Astrocyte (in vitro differentiated cells and primary cell): ENCODE data around the gene BRD8. TPM values are rescaled to one million over a fixed set of nuclear protein-coding genes. Genes with fewer than 3 reads are reported as not detected.
A peak's percentile ranks its signal among the peaks of the same experiment; 100 is the strongest.

ENCODE experiments used
- DNase-seq: peaks from one replicate; pipeline ENCODE4 v3.0.0-alpha.2; 2010; ENCODE audit warnings: low read depth
- FAIRE-seq: peaks from 2 replicates; lab custom pipeline; 2011; peaks lifted over from hg19 to GRCh38; lab: Jason Lieb, UNC
- H2AFZ ChIP-seq: 2 replicates; pipeline ENCODE4 v1.6.0; 2012; ENCODE audit warnings: low read depth, low read length, inconsistent platforms
- H3K27ac ChIP-seq: 2 replicates; pipeline ENCODE4 v1.5.1; 2011; ENCODE audit warnings: low read depth, low read length, inconsistent platforms
- H3K27me3 ChIP-seq: 2 replicates; pipeline ENCODE4 v1.6.0; 2011; ENCODE audit warnings: low read length, inconsistent platforms; ENCODE audit not compliant: insufficient read depth
- H3K36me3 ChIP-seq: 2 replicates; pipeline ENCODE4 v1.5.1; 2011; ENCODE audit warnings: low read length, inconsistent platforms; ENCODE audit not compliant: insufficient read depth
- H3K4me1 ChIP-seq: 2 replicates; pipeline ENCODE4 v1.5.1; 2011; ENCODE audit warnings: low read length, inconsistent platforms; ENCODE audit not compliant: insufficient read depth
- H3K4me2 ChIP-seq: 2 replicates; pipeline ENCODE4 v1.6.0; 2012; ENCODE audit warnings: low read length, inconsistent platforms
- H3K4me3 ChIP-seq: 2 replicates; pipeline ENCODE4 v1.5.1; 2011; ENCODE audit warnings: low read depth, mild to moderate bottlenecking, low read length, inconsistent platforms; ENCODE audit not compliant: insufficient read depth
- H3K79me2 ChIP-seq: 2 replicates; pipeline ENCODE4 v1.6.0; 2012; ENCODE audit warnings: mild to moderate bottlenecking, low read length, inconsistent platforms; ENCODE audit not compliant: insufficient read depth
- H3K9ac ChIP-seq: 2 replicates; pipeline ENCODE4 v1.6.0; 2012; ENCODE audit warnings: mild to moderate bottlenecking, low read length, inconsistent platforms
- H3K9me3 ChIP-seq: 2 replicates; pipeline ENCODE4 v1.5.1; 2012; ENCODE audit warnings: low read depth, mild to moderate bottlenecking, low read length, inconsistent platforms; ENCODE audit not compliant: insufficient read depth
- H4K20me1 ChIP-seq: 2 replicates; pipeline ENCODE4 v1.6.0; 2012; ENCODE audit warnings: low read length, inconsistent platforms; ENCODE audit not compliant: insufficient read depth
- H3K27ac Mint-ChIP-seq: one replicate; pipeline ENCODE4 v1.8.0; 2021; ENCODE audit warnings: mild to moderate bottlenecking, mixed read lengths; ENCODE audit not compliant: unreplicated experiment
- H3K27me3 Mint-ChIP-seq: one replicate; pipeline ENCODE4 v1.8.0; 2021; ENCODE audit warnings: low read depth, mixed read lengths; ENCODE audit not compliant: unreplicated experiment
- H3K36me3 Mint-ChIP-seq: one replicate; pipeline ENCODE4 v1.8.0; 2021; ENCODE audit warnings: low read depth, mixed read lengths; ENCODE audit not compliant: unreplicated experiment
- H3K4me1 Mint-ChIP-seq: one replicate; pipeline ENCODE4 v1.8.0; 2021; ENCODE audit warnings: low read depth, mixed read lengths; ENCODE audit not compliant: unreplicated experiment
- H3K4me3 Mint-ChIP-seq: one replicate; pipeline ENCODE4 v1.8.0; 2021; ENCODE audit warnings: mild to moderate bottlenecking, moderate library complexity, mixed read lengths; ENCODE audit not compliant: unreplicated experiment
- H3K9me3 Mint-ChIP-seq: one replicate; pipeline ENCODE4 v1.8.0; 2021; ENCODE audit warnings: mild to moderate bottlenecking, mixed read lengths; ENCODE audit not compliant: unreplicated experiment
- EZH2 ChIP-seq: IDR thresholded peaks from 2 replicates; pipeline ENCODE4 v1.6.1; 2012; ENCODE audit warnings: mild to moderate bottlenecking, low read length, inconsistent platforms; ENCODE audit not compliant: insufficient read depth
- total RNA-seq: library from RNA; stranded (reverse); gene quantifications from 2 replicates; pipeline ENCODE4 v1.2.1, GENCODE V29; 2021
- TF ChIP-seq, protein P1 (sequence below): IDR thresholded peaks from 2 replicates; pipeline ENCODE4 v1.5.1; 2011; ENCODE audit warnings: low read depth, mild to moderate bottlenecking, inconsistent platforms, low read length, moderate library complexity; ENCODE audit not compliant: insufficient read depth

The BRD8 gene
- total RNA-seq, 1 donor from 2014 or later = 33.1 TPM

- FAIRE-seq (no peak), DNase-seq (no peak)
- no peaks in the 10 kb centered on the region for H3K4me1 ChIP-seq
- H3K36me3 ChIP-seq = no peaks in the 10 kb centered on the region
- no peaks in the 10 kb centered on the region for H3K4me1 Mint-ChIP-seq
- H3K27ac ChIP-seq = no peak overlapping the region
- no peak overlapping the region for H3K4me3 ChIP-seq
- H3K36me3 Mint-ChIP-seq = peaks cover 2% of the 10 kb centered on the region
- H3K9me3 Mint-ChIP-seq = peaks cover 7% of the 10 kb centered on the region
- H3K79me2 ChIP-seq = no peaks in the 10 kb centered on the region
- peaks cover 3% of the 10 kb centered on the region for H3K27me3 Mint-ChIP-seq
- no peak overlapping the region for H2AFZ ChIP-seq
- H4K20me1 ChIP-seq = no peaks in the 10 kb centered on the region
- no peak overlapping the region for H3K4me3 Mint-ChIP-seq
- H3K27ac Mint-ChIP-seq = no peak overlapping the region
- no peak overlapping the region for H3K4me2 ChIP-seq
- no peak overlapping the region for H3K9ac ChIP-seq
- H3K27me3 ChIP-seq = no peaks in the 10 kb centered on the region
- H3K9me3 ChIP-seq = no peaks in the 10 kb centered on the region
- TF ChIP-seq, protein P1, sequence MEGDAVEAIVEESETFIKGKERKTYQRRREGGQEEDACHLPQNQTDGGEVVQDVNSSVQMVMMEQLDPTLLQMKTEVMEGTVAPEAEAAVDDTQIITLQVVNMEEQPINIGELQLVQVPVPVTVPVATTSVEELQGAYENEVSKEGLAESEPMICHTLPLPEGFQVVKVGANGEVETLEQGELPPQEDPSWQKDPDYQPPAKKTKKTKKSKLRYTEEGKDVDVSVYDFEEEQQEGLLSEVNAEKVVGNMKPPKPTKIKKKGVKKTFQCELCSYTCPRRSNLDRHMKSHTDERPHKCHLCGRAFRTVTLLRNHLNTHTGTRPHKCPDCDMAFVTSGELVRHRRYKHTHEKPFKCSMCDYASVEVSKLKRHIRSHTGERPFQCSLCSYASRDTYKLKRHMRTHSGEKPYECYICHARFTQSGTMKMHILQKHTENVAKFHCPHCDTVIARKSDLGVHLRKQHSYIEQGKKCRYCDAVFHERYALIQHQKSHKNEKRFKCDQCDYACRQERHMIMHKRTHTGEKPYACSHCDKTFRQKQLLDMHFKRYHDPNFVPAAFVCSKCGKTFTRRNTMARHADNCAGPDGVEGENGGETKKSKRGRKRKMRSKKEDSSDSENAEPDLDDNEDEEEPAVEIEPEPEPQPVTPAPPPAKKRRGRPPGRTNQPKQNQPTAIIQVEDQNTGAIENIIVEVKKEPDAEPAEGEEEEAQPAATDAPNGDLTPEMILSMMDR = no peak
- no peak for TF ChIP-seq EZH2
Measured at GRCh38 chr5:138223532-138223931, 45.1 kb upstream of the BRD8 start.

- H3K27me3 ChIP-seq = no peaks in the 10 kb centered on the region
- H3K4me1 ChIP-seq = no peaks in the 10 kb centered on the region
- H3K79me2 ChIP-seq = peaks cover 14% of the 10 kb centered on the region
- H2AFZ ChIP-seq = no peak overlapping the region
- Mint-ChIP-seq H3K36me3 (no peaks in the 10 kb centered on the region), H3K9me3 (no peaks in the 10 kb centered on the region), H3K4me1 (no peaks in the 10 kb centered on the region), H3K27ac (no peak overlapping the region), H3K4me3 (no peak overlapping the region), H3K27me3 (peaks cover 5% of the 10 kb centered on the region)
- H3K4me2 ChIP-seq = no peak overlapping the region
- FAIRE-seq = no peak
- TF ChIP-seq, protein P1 = no peak
- no peak for TF ChIP-seq EZH2
- H3K27ac ChIP-seq = no peak overlapping the region
- no peaks in the 10 kb centered on the region for H3K9me3 ChIP-seq
- no peak for DNase-seq
- H3K4me3 ChIP-seq = no peak overlapping the region
- no peak overlapping the region for H3K9ac ChIP-seq
- no peaks in the 10 kb centered on the region for H4K20me1 ChIP-seq
- no peaks in the 10 kb centered on the region for H3K36me3 ChIP-seq
Measured at GRCh38 chr5:138216799-138217198, 38.4 kb upstream of the BRD8 start.

GRCh38 chr5:138213161-138214029 lies 35.0 kb upstream of the BRD8 start, which contains the start of gene CDC23:
Gene CDC23 (minus strand): TSS chr5:138213323. CDS start chr5:138213312, 11 bp downstream.
- no peaks in the 10 kb centered on the region for H3K36me3 Mint-ChIP-seq

More at GRCh38 chr5:138213161-138214029, 35.0 kb upstream of the BRD8 start, which contains the start of gene CDC23:
- TF ChIP-seq EZH2 = no peak
- TF ChIP-seq, protein P1 = no peak
- peak within 1 kb of the TSS; percentile 92 for H3K27ac ChIP-seq
- H3K27me3 ChIP-seq = no peaks in the 10 kb centered on the region
- no peaks in the 10 kb centered on the region for H3K4me1 Mint-ChIP-seq
- H3K4me2 ChIP-seq = peak within 1 kb of the TSS; percentile 92
- peak within 1 kb of the TSS; percentile 97 for H3K27ac Mint-ChIP-seq
- DNase-seq = peak; percentile 96
- no peaks in the 10 kb centered on the region for H3K36me3 ChIP-seq
- peaks cover 4% of the 10 kb centered on the region for H4K20me1 ChIP-seq
- H3K4me3 ChIP-seq = peak within 1 kb of the TSS; percentile 99
- peak within 1 kb of the TSS; percentile 100 for H3K4me3 Mint-ChIP-seq
- peak within 1 kb of the TSS; percentile 98 for H2AFZ ChIP-seq
- no peaks in the 10 kb centered on the region for H3K9me3 Mint-ChIP-seq
- no peaks in the 10 kb centered on the region for H3K9me3 ChIP-seq
- peak; percentile 85 for FAIRE-seq
- H3K79me2 ChIP-seq = peaks cover 45% of the 10 kb centered on the region
- H3K27me3 Mint-ChIP-seq = peaks cover 3% of the 10 kb centered on the region
- H3K4me1 ChIP-seq = no peaks in the 10 kb centered on the region
- H3K9ac ChIP-seq = peak within 1 kb of the TSS; percentile 99
